GM23338 (cell line): Measurements from ENCODE around the gene RFFL. TPM values are rescaled to one million over a fixed set of nuclear protein-coding genes. Genes with fewer than 3 reads are reported as not detected.

Experiments
- ATAC-seq: fragments of 200-7000 bp; cut with Tn5 transposase; 3 replicates; pipeline ENCODE4 v1.9.1; 2020
- DNase-seq: peaks from one replicate; pipeline ENCODE4 v3.0.0-alpha.2; 2015; ENCODE audit warnings: low spot score
- H2AFZ ChIP-seq: fragments of 200-600 bp; sonication (generic); 2 replicates; pipeline ENCODE4 v1.8.0; 2016; ENCODE audit warnings: antibody characterized with exemption, mild to moderate bottlenecking, moderate library complexity
- H3F3A ChIP-seq: fragments of 200-600 bp; sonication (generic); replicated peaks from 2 replicates; pipeline ENCODE4 v1.8.0; 2017; ENCODE audit warnings: antibody characterized with exemption, mixed run types, low read depth
- H3K27ac ChIP-seq: fragments of 200-600 bp; sonication (generic); 2 replicates; pipeline ENCODE4 v1.6.1; 2016; ENCODE audit warnings: low read depth
- H3K27me3 ChIP-seq: fragments of 200-600 bp; sonication (generic); 2 replicates; pipeline ENCODE4 v1.8.0; 2016; ENCODE audit warnings: mild to moderate bottlenecking, mixed run types, moderate library complexity; ENCODE audit not compliant: insufficient read depth
- H3K36me3 ChIP-seq: fragments of 200-600 bp; sonication (generic); 2 replicates; pipeline ENCODE4 v1.8.0; 2016; ENCODE audit warnings: mild to moderate bottlenecking; ENCODE audit not compliant: insufficient read depth
- H3K4me1 ChIP-seq: fragments of 200-600 bp; sonication (generic); 2 replicates; pipeline ENCODE4 v1.8.0; 2016; ENCODE audit warnings: mild to moderate bottlenecking, moderate library complexity; ENCODE audit not compliant: insufficient read depth
- H3K4me2 ChIP-seq: fragments of 200-600 bp; sonication (generic); 2 replicates; pipeline ENCODE4 v1.7.1; 2017; ENCODE audit warnings: mixed run types
- H3K4me3 ChIP-seq: fragments of 200-600 bp; sonication (generic); 2 replicates; pipeline ENCODE4 v1.6.1; 2016; ENCODE audit warnings: mixed run types
- H3K79me2 ChIP-seq: fragments of 200-600 bp; sonication (generic); replicated peaks from 2 replicates; pipeline ENCODE4 v1.8.0; 2017; ENCODE audit warnings: mild to moderate bottlenecking; ENCODE audit not compliant: insufficient read depth
- H3K9me2 ChIP-seq: fragments of 200-600 bp; sonication (generic); 2 replicates; pipeline ENCODE4 v1.8.0; 2017; ENCODE audit not compliant: insufficient read depth
- H4K20me1 ChIP-seq: fragments of 200-600 bp; sonication (generic); replicated peaks from 2 replicates; pipeline ENCODE4 v1.8.0; 2017; ENCODE audit warnings: mild to moderate bottlenecking; ENCODE audit not compliant: insufficient read depth
- H3K27ac Mint-ChIP-seq: 2 replicates; pipeline ENCODE4 v1.8.0; 2020; ENCODE audit warnings: inconsistent platforms, mild to moderate bottlenecking, moderate library complexity, mixed read lengths
- H3K27me3 Mint-ChIP-seq: 3 replicates; pipeline ENCODE4 v1.8.0; 2022; ENCODE audit warnings: low read depth, mild to moderate bottlenecking, moderate library complexity, mixed read lengths, inconsistent platforms; ENCODE audit not compliant: insufficient read depth, poor library complexity
- H3K36me3 Mint-ChIP-seq: 3 replicates; pipeline ENCODE4 v1.8.0; 2021; ENCODE audit warnings: low read depth, mild to moderate bottlenecking, inconsistent platforms, moderate library complexity, mixed read lengths
- H3K4me1 Mint-ChIP-seq: 3 replicates; pipeline ENCODE4 v1.8.0; 2020; ENCODE audit warnings: mild to moderate bottlenecking, inconsistent platforms, mixed read lengths
- H3K4me3 Mint-ChIP-seq: 3 replicates; pipeline ENCODE4 v1.8.0; 2021; ENCODE audit warnings: moderate library complexity, mild to moderate bottlenecking, inconsistent platforms, mixed read lengths
- H3K9me3 Mint-ChIP-seq: 3 replicates; pipeline ENCODE4 v1.8.0; 2020; ENCODE audit warnings: moderate library complexity, mild to moderate bottlenecking, inconsistent platforms, mixed read lengths
- CREB1 ChIP-seq: fragments of 250-450 bp; sonication (Bioruptor Pico); IDR thresholded peaks from 2 replicates; pipeline ENCODE4 v1.5.0; 2020; ENCODE audit warnings: low read depth, mild to moderate bottlenecking, moderate library complexity
- CTCF ChIP-seq, 2 experiments: fragments of 200-600 bp in 1 of 2; sonication (generic) in 1 of 2; conservative IDR thresholded peaks; 2 replicates each; pipeline versions ENCODE4 v1.5.1 to v1.6.1; 2016 to 2017; ENCODE audit warnings: antibody characterized with exemption in 2 of 2, low read depth in 2 of 2, mild to moderate bottlenecking in 2 of 2, moderate library complexity in 1 of 2
- ETS1 ChIP-seq: IDR thresholded peaks from 2 replicates; pipeline ENCODE4 v1.6.1; 2016; ENCODE audit warnings: antibody characterized with exemption
- EZH2 ChIP-seq: fragments of 200-600 bp; sonication (generic); IDR thresholded peaks from one replicate; pipeline ENCODE4 v1.8.0; 2017; ENCODE audit warnings: antibody characterized with exemption, mild to moderate bottlenecking, low read depth; ENCODE audit not compliant: unreplicated experiment
- EZH2phosphoT487 ChIP-seq: fragments of 200-600 bp; sonication (generic); IDR thresholded peaks from one replicate; pipeline ENCODE4 v1.8.1; 2018; ENCODE audit warnings: antibody characterized with exemption; ENCODE audit not compliant: unreplicated experiment
- JUNB ChIP-seq: IDR thresholded peaks from one replicate; pipeline ENCODE4 v1.6.1; 2016; ENCODE audit warnings: antibody characterized with exemption; ENCODE audit not compliant: unreplicated experiment
- NANOG ChIP-seq: IDR thresholded peaks from 2 replicates; pipeline ENCODE4 v1.6.1; 2016; ENCODE audit warnings: antibody characterized with exemption, borderline replicate concordance
- POLR2AphosphoS5 ChIP-seq: IDR thresholded peaks from 2 replicates; pipeline ENCODE4 v1.6.1; 2016; ENCODE audit warnings: antibody characterized with exemption, low read depth
- REST ChIP-seq: IDR thresholded peaks from one replicate; pipeline ENCODE4 v1.6.1; 2018; ENCODE audit warnings: antibody characterized with exemption; ENCODE audit not compliant: unreplicated experiment
- STAT1 ChIP-seq: IDR thresholded peaks from one replicate; pipeline ENCODE4 v1.6.1; 2016; ENCODE audit warnings: antibody characterized with exemption; ENCODE audit not compliant: unreplicated experiment
- ZNF114 ChIP-seq: fragments of 250-450 bp; sonication (Bioruptor Pico); IDR thresholded peaks from 2 replicates; pipeline ENCODE4 v1.5.0; 2020; ENCODE audit warnings: mild to moderate bottlenecking, moderate library complexity
- ZNF331 ChIP-seq: fragments of 250-450 bp; sonication (Bioruptor Pico); IDR thresholded peaks from 2 replicates; pipeline ENCODE4 v1.5.0; 2020; ENCODE audit warnings: low read depth, mild to moderate bottlenecking, moderate library complexity
- ZNF462 ChIP-seq: fragments of 250-450 bp; sonication (Bioruptor Pico); IDR thresholded peaks from 2 replicates; pipeline ENCODE4 v1.5.0; 2020; ENCODE audit warnings: mild to moderate bottlenecking, moderate library complexity
- polyA plus RNA-seq: library from polyadenylated mRNA; unstranded; fragments of >200 nt; fragmentation: Nextera tagmentation; extraction: Ambion mirVana; gene quantifications from 2 replicates; pipeline ENCODE4 v1.2.1, GENCODE V29; 2016
- total RNA-seq: library from RNA; depleted of rRNA; stranded (reverse); fragments of >200 nt; shearing (Covaris generic); gene quantifications from 2 replicates; pipeline ENCODE4 v1.2.3, GENCODE V29; 2014

The RFFL gene
- total and polyA plus RNA-seq, 2 experiments from 2014 or later, result 4.1 to 22.2 TPM

- Histone ChIP-seq H3K4me3 (no peak overlapping the region), H4K20me1 (no peaks in the 10 kb centered on the region), H3K9me2 (0 out of 2 replicates have a peak, but pooled peaks cover 3% of the 10 kb centered on the region), H3K27me3 (peaks cover 11% of the 10 kb centered on the region), H3K4me1 (0 out of 2 replicates have a peak, but pooled peaks cover 5% of the 10 kb centered on the region), H3K4me2 (no peak overlapping the region), H3K79me2 (peaks cover 20% of the 10 kb centered on the region), H3F3A (no peaks in the 10 kb centered on the region), H2AFZ (no peak overlapping the region), H3K36me3 (peaks cover 5% of the 10 kb centered on the region; the same call in 1 of the 2 replicates), H3K27ac (no peak overlapping the region)
- TF ChIP-seq EZH2phosphoT487 (no peak), POLR2AphosphoS5 (no peak), CREB1 (no peak), ZNF114 (no peak), JUNB (no peak), ZNF331 (CRISPR knock-in tag) (no peak), EZH2 (no peak), CTCF (conservative IDR thresholded peaks at IDR 0.05; ENCODE audit: low read depth in 2 of 2) (no peak), STAT1 (no peak), ETS1 (no peak), ZNF462 (no peak), REST (no peak), NANOG (no peak)
- no peak for DNase-seq
- H3K4me1 Mint-ChIP-seq, result peaks cover 3% of the 10 kb centered on the region; the same call in 2 of the 3 replicates
- H3K36me3 Mint-ChIP-seq, result peaks cover 9% of the 10 kb centered on the region; the same call in 2 of the 3 replicates
- no peak for ATAC-seq
- H3K27ac Mint-ChIP-seq, result no peak overlapping the region
- H3K9me3 Mint-ChIP-seq, result no peaks in the 10 kb centered on the region; the same call in 2 of the 3 replicates
- H3K4me3 Mint-ChIP-seq, result no peak overlapping the region
- peaks cover 4% of the 10 kb centered on the region for H3K27me3 Mint-ChIP-seq
Measured at GRCh38 chr17:34958438-34958837, 105.1 kb downstream of the RFFL start.
